ENCODE results near the gene MORN1.

The MORN1 gene

DNA sequence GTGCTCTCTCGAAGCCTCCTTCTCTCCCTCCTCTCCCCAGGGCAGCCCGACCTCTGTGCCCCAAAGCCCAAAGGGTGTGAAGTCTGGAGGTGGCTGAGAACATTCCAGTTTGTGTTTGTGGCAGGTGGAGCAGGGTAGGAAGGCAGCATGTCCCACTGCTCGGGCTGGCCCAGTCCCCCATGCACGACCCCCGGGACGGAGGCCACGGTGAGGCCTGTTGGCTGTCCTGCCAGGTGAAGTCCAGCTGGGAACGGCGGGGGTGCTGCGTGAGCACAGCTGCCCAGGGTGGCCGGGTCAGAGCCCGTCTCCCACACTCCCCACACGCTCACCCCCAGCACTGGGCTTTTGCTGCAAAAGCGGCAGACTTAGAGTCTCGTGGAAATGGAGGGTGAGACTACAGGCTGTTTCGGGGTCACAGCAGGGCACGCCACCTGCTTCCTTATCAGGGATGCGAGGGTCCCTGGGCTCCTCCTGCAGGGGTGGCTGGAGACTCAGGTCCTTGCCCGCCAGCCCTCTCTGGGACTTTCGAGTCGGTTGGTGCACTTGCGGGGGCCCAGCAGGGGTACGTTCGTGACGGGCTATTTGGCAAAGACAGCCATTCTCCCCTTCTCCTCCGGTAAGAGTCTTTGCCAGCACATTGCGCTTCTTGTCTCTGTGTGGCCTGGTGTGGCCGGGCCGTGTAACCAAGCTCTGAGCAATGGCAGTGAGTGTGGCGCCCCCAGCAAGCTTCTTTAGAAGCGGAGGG is 40.3 kb downstream of the MORN1 start:
- DNase-seq (ENCODE audit: low spot score), result no peak

DNA sequence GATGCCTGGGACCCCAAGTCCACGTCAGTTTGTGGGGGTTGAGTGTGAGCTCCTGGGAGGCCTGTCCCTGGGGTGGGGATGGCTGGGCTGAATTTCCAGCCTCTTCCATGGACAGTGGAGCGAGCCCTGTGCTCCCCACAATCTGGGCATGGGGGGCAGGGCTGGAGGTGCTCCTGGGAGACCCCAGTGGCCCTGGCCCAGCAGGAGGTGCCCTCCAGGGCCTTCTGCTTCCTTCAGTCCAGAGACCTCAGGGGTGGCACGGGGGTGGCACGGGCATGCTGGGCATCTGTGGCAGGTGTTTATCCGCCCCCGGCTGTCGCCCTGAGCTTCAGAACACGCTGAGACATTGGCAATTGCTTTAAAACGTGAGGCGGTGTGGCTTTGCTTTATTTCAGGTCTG is 40.9 kb downstream of the MORN1 start:
- DNase-seq (ENCODE audit: low spot score), result no peak

DNA sequence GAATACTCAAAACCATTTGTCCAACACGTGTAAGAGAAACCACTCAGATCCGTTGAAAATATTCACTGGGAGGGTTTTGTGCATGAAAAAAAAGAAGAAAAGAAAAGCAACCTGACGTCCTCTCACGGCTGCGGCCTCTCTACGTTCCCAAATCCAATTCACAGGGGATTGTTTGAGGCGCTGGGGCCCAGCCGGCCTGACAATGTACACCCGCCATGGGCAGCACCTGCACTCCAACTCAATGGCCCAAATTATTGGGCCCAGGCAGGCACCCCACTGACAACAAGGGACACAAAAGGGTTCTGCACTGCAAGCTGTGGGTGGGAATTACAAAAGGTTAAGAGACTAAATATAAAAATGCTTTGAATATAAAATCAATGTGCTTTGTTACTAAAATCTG is 41.5 kb downstream of the MORN1 start:
- DNase-seq (ENCODE audit: low spot score), result no peak

GRCh38 chr1:2348346-2349325 is 42.7 kb downstream of the MORN1 start:
- DNase-seq (ENCODE audit: low spot score), result no peak

DNA sequence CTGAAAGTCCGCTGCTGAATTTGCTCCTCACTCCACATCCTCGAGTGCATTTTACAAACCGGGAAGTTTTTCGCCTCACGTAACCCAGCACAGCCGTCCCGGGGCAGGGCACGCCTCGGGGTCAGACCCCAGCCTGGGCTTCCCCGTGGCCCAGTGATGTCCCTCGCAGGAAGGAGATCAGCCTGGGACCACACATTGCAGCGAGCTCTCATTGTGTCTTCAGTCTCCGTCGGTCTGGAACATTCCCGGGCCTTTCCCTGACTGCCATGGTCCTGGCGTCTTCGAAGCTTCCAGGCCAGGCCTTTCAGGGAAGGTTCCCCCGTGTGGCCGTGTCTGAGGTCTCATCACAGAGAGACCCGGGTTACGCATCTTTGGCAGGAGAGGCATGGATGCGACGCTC is 43.5 kb downstream of the MORN1 start:
- no peak for DNase-seq (ENCODE audit: low spot score)

DNA sequence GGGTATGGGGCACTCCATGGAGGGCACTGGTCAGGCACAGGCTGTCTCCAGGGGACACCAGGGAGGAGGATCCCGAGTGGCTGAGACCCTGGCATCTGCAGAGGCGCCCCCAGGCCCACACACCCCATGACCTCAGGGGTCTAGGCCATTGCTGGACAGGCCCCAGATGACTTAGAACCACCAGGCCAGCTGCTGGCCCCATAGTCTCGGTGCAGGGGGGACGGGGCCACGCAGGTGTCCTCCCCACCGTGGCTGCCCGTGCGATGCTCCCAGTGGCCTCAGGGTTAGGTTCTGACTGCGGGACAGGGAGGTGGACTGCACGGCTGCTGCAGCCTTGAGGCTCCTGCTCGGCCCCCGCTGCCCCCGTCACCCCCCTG is 44.0 kb downstream of the MORN1 start:
- DNase-seq (ENCODE audit: low spot score), result no peak

GRCh38 chr1:2346691-2347408 is 44.5 kb downstream of the MORN1 start:
- DNase-seq (ENCODE audit: low spot score), result no peak

DNA sequence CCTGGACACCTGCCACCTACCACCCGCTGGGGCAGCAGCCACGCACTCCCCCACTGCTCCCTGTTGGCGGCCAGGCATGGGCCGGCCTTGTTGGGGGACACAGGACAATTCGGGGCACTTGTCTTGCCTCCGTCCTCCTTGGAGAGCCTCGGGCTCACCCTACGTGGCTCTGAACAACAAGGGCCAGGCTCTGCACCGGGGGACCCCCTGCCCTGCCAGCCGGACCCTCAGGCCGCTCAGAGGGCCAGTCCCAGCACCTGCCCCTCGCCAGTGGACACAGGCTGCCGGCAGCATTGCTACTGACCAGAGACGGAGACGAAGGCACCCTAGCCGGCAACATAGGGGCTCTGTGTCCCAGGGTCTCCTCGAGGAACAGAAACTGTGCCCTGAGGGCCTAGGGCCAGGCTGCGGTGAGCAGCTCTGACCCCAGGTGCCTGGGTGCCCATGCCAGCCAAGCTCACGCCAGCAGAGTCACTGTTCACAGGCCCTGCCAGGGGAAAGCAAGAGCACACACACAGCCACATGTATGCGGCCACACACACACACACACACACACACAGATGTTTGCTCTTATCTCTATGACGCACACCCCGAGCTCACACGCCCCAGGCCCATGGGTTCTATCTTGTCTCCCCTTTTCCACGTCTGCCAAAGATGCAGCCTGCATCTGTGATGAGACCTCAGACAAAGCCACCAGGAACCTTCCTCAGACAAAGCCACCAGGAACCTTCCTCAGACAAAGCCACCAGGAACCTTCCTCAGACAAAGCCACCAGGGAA is 45.9 kb downstream of the MORN1 start:
- DNase-seq (ENCODE audit: low spot score), result no peak

GRCh38 chr1:2344744-2345296 is 46.5 kb downstream of the MORN1 start:
- DNase-seq (ENCODE audit: low spot score), result no peak

DNA sequence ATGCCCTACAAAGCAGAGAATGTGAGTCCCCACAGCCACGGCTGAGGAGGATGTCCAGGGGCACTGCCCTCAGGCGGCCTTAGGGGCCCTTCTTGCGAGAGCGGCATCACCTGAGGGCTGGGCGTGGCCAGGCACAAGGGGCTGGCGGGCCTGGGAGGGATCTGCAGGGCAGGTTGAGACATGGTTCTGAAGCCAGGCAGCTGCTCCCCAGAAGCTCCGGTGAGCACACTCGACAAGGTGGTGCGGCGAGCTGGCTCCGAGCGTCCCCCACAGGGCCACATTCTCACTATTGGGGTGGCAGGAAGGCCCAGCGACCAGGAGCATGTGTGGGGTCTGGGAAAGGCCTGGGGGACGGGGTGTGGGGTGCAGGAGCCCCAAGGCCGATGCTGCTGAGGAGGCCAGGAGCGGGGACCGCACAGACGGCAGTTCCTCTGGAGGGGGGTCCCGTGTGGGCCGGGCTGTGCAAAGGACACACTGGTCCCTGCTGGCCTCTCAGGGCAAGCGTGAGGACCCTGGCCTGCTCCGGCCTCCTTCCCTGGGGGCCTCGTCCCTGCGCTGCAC is 47.2 kb downstream of the MORN1 start:
- no peak for DNase-seq (ENCODE audit: low spot score)

- no peak for DNase-seq (ENCODE audit: low spot score)
These were observed 48.1 kb downstream of the MORN1 start for GRCh38 chr1:2343023-2343935.

GRCh38 chr1:2342384-2343022 is 48.9 kb downstream of the MORN1 start:
- DNase-seq (ENCODE audit: low spot score), result no peak

DNA sequence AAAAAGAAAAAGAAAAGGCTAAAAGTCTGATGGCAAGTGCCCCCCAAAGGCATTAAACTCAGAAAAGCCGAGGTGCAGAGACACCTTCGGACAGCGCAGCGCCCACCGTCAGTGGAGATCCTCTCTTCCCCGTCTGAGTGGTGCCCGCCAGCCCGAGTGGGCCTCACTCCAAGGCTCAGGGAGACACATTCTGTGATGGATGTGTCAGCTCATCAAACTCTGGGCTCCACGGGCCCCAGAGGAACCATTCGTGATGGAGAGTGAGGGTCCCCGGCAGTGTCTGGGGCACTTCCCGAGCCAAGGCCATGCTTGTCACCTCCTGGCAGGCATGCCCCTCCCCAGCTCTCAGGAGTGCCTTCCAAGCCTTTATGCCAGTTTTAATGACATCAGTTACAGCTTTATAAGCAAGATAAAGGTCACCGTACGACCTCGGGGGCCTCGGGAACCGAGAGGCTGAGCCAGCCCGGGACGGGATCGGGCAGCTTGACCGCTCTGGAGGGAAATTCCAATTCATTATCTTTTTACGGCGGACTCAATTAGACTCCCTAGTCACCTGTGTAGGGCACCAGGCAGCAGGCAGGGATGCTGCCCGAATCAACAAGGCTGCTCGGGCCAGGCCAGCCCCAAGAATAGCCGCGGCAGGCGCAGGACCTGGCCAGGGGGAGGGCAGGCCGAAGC is 49.5 kb downstream of the MORN1 start:
- DNase-seq (ENCODE audit: low spot score), result no peak

DNA sequence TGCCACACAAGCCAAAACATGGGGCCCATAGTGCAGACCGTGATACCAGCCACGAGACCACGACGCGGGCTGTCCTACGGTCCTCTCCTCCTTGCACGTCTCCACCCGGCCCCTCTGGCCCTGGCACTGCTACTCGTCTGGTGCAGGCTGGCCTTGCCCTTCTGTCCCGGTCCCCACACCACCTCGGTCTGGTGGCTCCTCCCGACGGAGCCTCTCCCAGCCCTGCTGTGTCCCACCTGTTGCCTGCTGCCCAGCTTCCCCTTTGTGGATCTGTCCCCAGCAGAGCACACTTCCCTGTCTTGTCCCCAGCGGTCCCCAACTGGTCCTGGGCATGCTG is 50.5 kb downstream of the MORN1 start:
- no peak for DNase-seq (ENCODE audit: low spot score)

- DNase-seq (ENCODE audit: low spot score), result no peak
These were observed 51.1 kb downstream of the MORN1 start for GRCh38 chr1:2340086-2340917.

DNA sequence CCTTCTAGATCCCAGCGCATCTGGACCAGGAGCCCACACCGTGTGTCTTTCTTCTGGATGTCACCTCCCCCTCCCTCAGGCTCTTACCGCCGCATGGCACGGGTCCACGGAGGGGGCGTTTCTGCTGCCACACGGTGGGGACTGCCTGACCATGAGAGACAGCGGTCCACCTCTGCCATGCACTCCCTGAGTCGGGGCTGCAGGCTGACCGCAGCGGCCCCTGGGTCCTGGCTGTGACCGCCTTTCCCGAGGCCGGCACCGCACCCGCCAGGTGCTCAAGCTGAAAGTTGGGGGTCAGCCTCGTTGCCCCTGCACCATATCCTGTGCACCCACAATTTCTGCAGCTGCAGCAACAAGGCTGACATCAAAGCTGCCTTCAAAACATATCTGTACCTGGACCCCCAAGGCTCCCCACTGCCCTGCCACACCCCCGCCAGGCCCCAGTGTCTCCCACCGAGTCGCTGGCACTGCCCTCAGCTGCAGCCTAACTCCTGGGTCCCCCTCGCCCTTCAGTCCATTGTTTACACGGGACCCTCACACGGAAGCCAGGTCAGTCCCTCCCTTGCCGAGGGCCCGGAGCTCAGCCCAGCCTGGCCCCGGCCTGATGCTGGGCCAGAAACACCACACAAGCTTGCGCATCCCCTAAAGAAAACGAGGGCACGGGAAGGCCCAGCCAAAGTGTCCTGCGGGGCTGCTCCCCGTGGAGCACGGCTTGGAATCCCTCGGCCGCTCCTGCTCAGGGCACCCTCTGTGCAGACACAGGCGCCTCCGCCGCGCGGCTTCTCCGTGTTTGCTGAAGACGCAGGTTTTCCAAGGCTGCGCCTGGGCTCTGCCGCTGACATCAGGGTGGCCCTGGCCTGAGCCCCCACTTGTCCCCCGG is 51.9 kb downstream of the MORN1 start:
- no peak for DNase-seq (ENCODE audit: low spot score)

DNA sequence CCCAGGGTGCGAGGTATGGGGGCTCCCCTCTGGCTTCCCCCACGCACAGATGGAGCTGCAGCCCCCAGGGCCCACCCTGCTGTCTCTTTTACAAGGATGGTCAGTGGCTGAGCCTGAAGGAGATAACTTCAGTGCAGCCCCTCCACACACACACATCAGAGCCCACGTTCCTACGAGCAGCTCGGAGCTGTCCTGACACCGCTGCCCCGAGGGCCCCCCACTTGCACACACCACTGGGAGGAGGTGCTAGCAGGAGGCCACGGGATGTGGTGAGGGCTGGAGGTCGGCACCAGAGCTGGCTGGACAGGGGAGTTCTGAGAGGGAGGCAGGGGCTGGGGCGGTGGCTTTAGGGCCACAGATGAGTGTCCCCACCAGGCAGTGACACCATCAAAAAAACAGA is 53.9 kb downstream of the MORN1 start:
- no peak for DNase-seq (ENCODE audit: low spot score)

Data from germinal center (tissue), 1 donor.